A549 (cell line): ENCODE data around the gene FARP2. TPM values are rescaled to one million over a fixed set of nuclear protein-coding genes. Genes with fewer than 3 reads are reported as not detected.
"Not testable (repeated sequence)": the region's sequence is repeated elsewhere in the genome, so short reads cannot be mapped to it uniquely, and the experiment has no call there.

ENCODE experiments used
- ATAC-seq, 2 experiments: fragments of 200-7000 bp in 1 of 2; fragments of >200 bp in 1 of 2; cut with Nextera tagmentation in 1 of 2; cut with Tn5 transposase in 1 of 2; 3 replicates each; pipeline versions ENCODE4 v1.8.0 to v1.9.1; 2018 to 2020; ENCODE audit warnings: mild to moderate bottlenecking in 1 of 2, moderate library complexity in 1 of 2
- CTCF ChIA-PET: fragments of 300-600 bp; sonication (Branson Sonifier 250); formaldehyde crosslinking; extraction: SDS; loops from one replicate; lab custom pipeline; 2021; ENCODE audit warnings: antibody characterized with exemption, inconsistent platforms; lab: Yijun Ruan, JAX
- POLR2A ChIA-PET: fragments of 350-600 bp; formaldehyde crosslinking; extraction: SDS; loops from one replicate; lab custom pipeline; 2021; ENCODE audit warnings: antibody characterized with exemption, inconsistent platforms; lab: Yijun Ruan, JAX
- DNase-seq, 2 experiments: peaks; one replicate each; pipeline versions ENCODE4 v3.0.0 to v3.0.0-alpha.2; 2011 to 2016; ENCODE audit warnings: low read depth in 1 of 2, low spot score in 1 of 2
- FAIRE-seq: peaks from 2 replicates; lab custom pipeline; 2011; peaks lifted over from hg19 to GRCh38; lab: Jason Lieb, UNC
- H3K27ac ChIP-seq, 2 experiments: fragments of >200 bp; sonication (Bioruptor Twin); formaldehyde crosslinking; 3 replicates each; pipeline ENCODE4 v1.5.1; 2016 to 2017
- H3K4me1 ChIP-seq: fragments of >200 bp; sonication (Bioruptor Twin); formaldehyde crosslinking; 3 replicates; pipeline ENCODE4 v1.6.1; 2016
- H3K4me2 ChIP-seq: fragments of >200 bp; sonication (Bioruptor Twin); formaldehyde crosslinking; 3 replicates; pipeline ENCODE4 v1.6.1; 2016
- H3K4me3 ChIP-seq: fragments of >200 bp; sonication (Bioruptor Twin); formaldehyde crosslinking; 3 replicates; pipeline ENCODE4 v1.5.1; 2016
- H3K9me3 ChIP-seq: fragments of >200 bp; sonication (Bioruptor Twin); formaldehyde crosslinking; 3 replicates; pipeline ENCODE4 v1.6.1; 2016
- BHLHE40 ChIP-seq: IDR thresholded peaks from 2 replicates; pipeline ENCODE4 v1.6.1; 2012; ENCODE audit warnings: low read depth, low read length, inconsistent platforms
- CBX2 ChIP-seq: fragments of 200-600 bp; sonication (generic); IDR thresholded peaks from 2 replicates; pipeline ENCODE4 v1.6.1; 2016; ENCODE audit warnings: low read depth, mild to moderate bottlenecking, borderline replicate concordance
- CHD2 ChIP-seq: fragments of 150-350 bp; IDR thresholded peaks from 2 replicates; pipeline ENCODE4 v1.6.1; 2014; ENCODE audit warnings: low read length; ENCODE audit not compliant: partially characterized antibody
- CTCF ChIP-seq: fragments of >200 bp; sonication (Bioruptor Twin); formaldehyde crosslinking; IDR thresholded peaks from 3 replicates; pipeline ENCODE4 v1.5.1; 2016
- EHMT2 ChIP-seq: fragments of 200-600 bp; sonication (generic); IDR thresholded peaks from 2 replicates; pipeline ENCODE4 v1.6.1; 2016; ENCODE audit warnings: antibody characterized with exemption, low read depth, mild to moderate bottlenecking, moderate library complexity
- ESRRA ChIP-seq: fragments of 150-350 bp; IDR thresholded peaks from 2 replicates; pipeline ENCODE4 v1.6.1; 2014; ENCODE audit warnings: mild to moderate bottlenecking, low read length, borderline replicate concordance
- FOSB ChIP-seq: fragments of 250-450 bp; sonication (Bioruptor Pico); IDR thresholded peaks from 2 replicates; pipeline ENCODE4 v1.5.0; 2020; ENCODE audit warnings: mild to moderate bottlenecking, moderate library complexity
- FOSL2 ChIP-seq, 2 experiments: fragments of 450-650 bp in 1 of 2; fragments of >200 bp in 1 of 2; sonication (Bioruptor Twin) in 1 of 2; formaldehyde crosslinking; IDR thresholded peaks; 2 replicates each; pipeline versions ENCODE4 v1.5.0 to v1.6.1; 2016 to 2020; ENCODE audit warnings: mild to moderate bottlenecking in 1 of 2, moderate library complexity in 1 of 2
- FOXS1 ChIP-seq: fragments of 250-450 bp; sonication (Bioruptor Pico); IDR thresholded peaks from 2 replicates; pipeline ENCODE4 v1.5.0; 2020; ENCODE audit warnings: mild to moderate bottlenecking, moderate library complexity
- HDAC2 ChIP-seq: fragments of 200-600 bp; sonication (generic); IDR thresholded peaks from 2 replicates; pipeline ENCODE4 v1.6.1; 2016
- HOXA7 ChIP-seq: fragments of 250-450 bp; sonication (Bioruptor Pico); IDR thresholded peaks from 2 replicates; pipeline ENCODE4 v1.5.0; 2020; ENCODE audit warnings: mild to moderate bottlenecking, moderate library complexity
- JUNB ChIP-seq: fragments of >200 bp; sonication (Bioruptor Twin); formaldehyde crosslinking; IDR thresholded peaks from 2 replicates; pipeline ENCODE4 v1.6.1; 2016
- KDM5A ChIP-seq: fragments of 200-600 bp; sonication (generic); IDR thresholded peaks from 2 replicates; pipeline ENCODE4 v1.6.1; 2016; ENCODE audit warnings: antibody characterized with exemption, mild to moderate bottlenecking
- MAFK ChIP-seq: fragments of 450-650 bp; IDR thresholded peaks from 2 replicates; pipeline ENCODE4 v1.6.1; 2014; ENCODE audit not compliant: partially characterized antibody
- NPAS2 ChIP-seq: fragments of 250-450 bp; sonication (Bioruptor Pico); IDR thresholded peaks from 2 replicates; pipeline ENCODE4 v1.8.0; 2022; ENCODE audit warnings: mild to moderate bottlenecking, moderate library complexity, borderline replicate concordance
- PBX3 ChIP-seq: IDR thresholded peaks from 2 replicates; pipeline ENCODE4 v1.6.1; 2012
- PHF8 ChIP-seq: fragments of 200-600 bp; sonication (generic); IDR thresholded peaks from 2 replicates; pipeline ENCODE4 v1.6.1; 2016; ENCODE audit warnings: low read depth, mild to moderate bottlenecking, antibody characterized with exemption, moderate library complexity, borderline replicate concordance
- POLR2A ChIP-seq: IDR thresholded peaks from 2 replicates; pipeline ENCODE4 v1.6.1; 2012; ENCODE audit warnings: mild to moderate bottlenecking, low read length
- POLR2AphosphoS2 ChIP-seq: conservative IDR thresholded peaks from 2 replicates; pipeline ENCODE4 v1.6.1; 2012; ENCODE audit warnings: low read length, improper control_type of control experiment, inconsistent platforms
- RAD21 ChIP-seq, 2 experiments: fragments of >200 bp in 1 of 2; sonication (Bioruptor Twin) in 1 of 2; formaldehyde crosslinking in 1 of 2; IDR thresholded peaks in 1 of 2; conservative IDR thresholded peaks in 1 of 2; 2 replicates in 1 of 2; 3 replicates in 1 of 2; pipeline ENCODE4 v1.6.1; 2012 to 2018; ENCODE audit warnings: inconsistent platforms in 1 of 2
- RFX5 ChIP-seq: fragments of 450-650 bp; IDR thresholded peaks from 2 replicates; pipeline ENCODE4 v1.7.1; 2014; ENCODE audit warnings: antibody characterized with exemption, mild to moderate bottlenecking, moderate library complexity
- RNF2 ChIP-seq: fragments of 200-600 bp; sonication (generic); IDR thresholded peaks from 2 replicates; pipeline ENCODE4 v1.6.1; 2016; ENCODE audit warnings: low read depth, mild to moderate bottlenecking, antibody characterized with exemption, moderate library complexity, borderline replicate concordance
- ZNF302 ChIP-seq: fragments of 250-450 bp; sonication (Bioruptor Pico); IDR thresholded peaks from 2 replicates; pipeline ENCODE4 v1.9.0; 2021; ENCODE audit warnings: inconsistent platforms, mild to moderate bottlenecking, moderate library complexity
- WGBS: methylation state at CpG from one replicate; pipeline ENCODE4 v1.1.6; 2017; ENCODE audit errors: missing lambda C conversion rate; 5-methylcytosine and 5-hydroxymethylcytosine counted together
- polyA plus RNA-seq, 4 experiments: library from polyadenylated mRNA; depleted of rRNA in 3 of 4; stranded (reverse); fragments of >200 nt; fragmentation: RNase III in 1 of 4; extraction: RNeasy Plus Mini Kit Qiagen cat#74134 plus additional on column Dnase treatment in 1 of 4; gene quantifications; 2 replicates in 3 of 4; 3 replicates in 1 of 4; pipeline ENCODE4 v1.2.3, GENCODE V29; 2011 to 2017
- TF ChIP-seq, protein P1 (sequence below): IDR thresholded peaks from 2 replicates; pipeline ENCODE4 v1.6.1; 2012; ENCODE audit warnings: low read depth, borderline replicate concordance

Gene FARP2
- polyA plus RNA-seq, 2 of the 4 experiments (the other 2 are of a cell fraction) = 17.0 to 29.1 TPM

DNA sequence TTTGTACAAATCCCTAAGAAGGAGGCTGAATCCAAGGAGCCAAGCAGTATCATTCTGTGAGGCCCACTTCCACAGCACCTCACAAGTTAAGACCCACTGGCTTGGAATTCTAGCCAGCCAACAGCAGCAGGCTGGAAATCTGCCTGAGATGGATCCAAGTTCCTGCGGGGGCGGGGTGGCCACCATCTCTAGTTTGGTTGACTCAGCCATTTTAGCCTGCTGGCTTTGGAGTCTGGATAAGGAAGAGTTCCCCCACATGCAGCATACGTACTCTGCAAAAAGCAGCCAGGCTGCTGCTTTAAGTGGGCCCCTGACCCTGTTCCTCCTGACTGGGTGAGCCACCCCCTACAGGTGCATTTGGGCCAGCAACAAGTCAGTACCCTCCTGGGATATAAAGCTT lies 65.2 kb downstream of the FARP2 start:
- FAIRE-seq = no peak
- TF ChIP-seq FOSL2 (IDR thresholded peaks at IDR 0.05) (no peak), FOSL2 (CRISPR knock-in tag; IDR thresholded peaks at IDR 0.05) (no peak), BHLHE40 (no peak), CTCF (no peak), PHF8 (no peak), KDM5A (no peak), ZNF302 (no peak), POLR2AphosphoS2 (no peak), JUNB (no peak), RAD21 (conservative IDR thresholded peaks at IDR 0.05 in 1 of 2, IDR thresholded peaks at IDR 0.05 in 1 of 2) (no peak), CHD2 (no peak)
- H3K9me3 ChIP-seq = no peaks in the 10 kb centered on the region
- H3K4me1 ChIP-seq = no peaks in the 10 kb centered on the region
- no peak overlapping the region for H3K4me3 ChIP-seq
- POLR2A ChIA-PET = no interaction called here
- CTCF ChIA-PET = interaction anchor here (1.5 kb wide), 1 partner anchor 29 kb away, joined by 4 read pairs; no protein-coding TSS in a partner anchor
- WGBS = 100% methylated on average over 3 of the region's 3 CpGs
- no peak overlapping the region for H3K4me2 ChIP-seq
- no peak overlapping the region for H3K27ac ChIP-seq
- ATAC-seq = no peak
- no peak for DNase-seq

DNA sequence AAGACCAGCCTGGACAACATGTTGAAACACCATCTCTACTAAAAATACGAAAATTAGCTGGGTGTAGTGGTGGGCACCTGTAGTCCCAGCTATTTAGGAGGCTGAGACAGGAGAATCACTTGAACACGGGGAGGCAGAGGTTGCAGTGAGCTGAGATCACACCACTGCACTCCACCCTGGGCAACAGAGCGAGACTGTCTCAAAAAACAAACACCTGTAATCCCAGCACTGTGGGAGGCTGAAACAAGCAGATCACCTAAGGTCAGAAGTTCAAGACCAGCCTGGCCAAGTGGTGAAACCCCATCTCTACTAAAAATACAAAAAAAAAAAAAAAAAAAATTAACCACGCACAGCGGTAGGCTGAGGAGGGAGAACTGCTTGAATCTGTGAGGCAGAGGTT lies 65.9 kb downstream of the FARP2 start:
- 91% methylated on average over 5 of the region's 5 CpGs for WGBS

GRCh38 chr2:241422350-241422749 lies 66.3 kb downstream of the FARP2 start:
- H3K4me2 ChIP-seq = no peak overlapping the region
- TF ChIP-seq RNF2 (no peak), POLR2A (no peak), ESRRA (no peak), MAFK (peak; percentile 49)
- TF ChIP-seq, all 56 proteins: peak for 1
- Histone ChIP-seq H3K4me3 (no peak overlapping the region), H3K9me3 (no peaks in the 10 kb centered on the region), H3K27ac (no peak overlapping the region), H3K4me1 (no peaks in the 10 kb centered on the region)
- 100% methylated on average over 1 of the region's 1 CpG for WGBS
- DNase-seq = no peak
- no peak for ATAC-seq
- ChIA-PET POLR2A (no interaction called here), CTCF (interaction anchor here (0.8 to 1.5 kb wide), 2 partner anchors 18 to 30 kb away, joined by 3 to 4 read pairs; no protein-coding TSS in a partner anchor)
- FAIRE-seq = no peak

More for the DNA sequence above, 65.9 kb downstream of the FARP2 start:
- H3K27ac ChIP-seq, POLR2A ChIA-PET, H3K4me2 ChIP-seq, ATAC-seq, H3K9me3 ChIP-seq, FAIRE-seq, DNase-seq, H3K4me3 ChIP-seq, H3K4me1 ChIP-seq: not testable (repeated sequence)
- CTCF ChIA-PET = interaction anchor here (1.5 kb wide), 1 partner anchor 30 kb away, joined by 4 read pairs; no protein-coding TSS in a partner anchor

GRCh38 chr2:241423489-241423888 lies 67.4 kb downstream of the FARP2 start:
- CTCF ChIA-PET, H3K4me3 ChIP-seq, FAIRE-seq, ATAC-seq, H3K27ac ChIP-seq, H3K4me2 ChIP-seq, H3K4me1 ChIP-seq, DNase-seq, H3K9me3 ChIP-seq, POLR2A ChIA-PET: not testable (repeated sequence)
- 69% methylated on average over 1 of the region's 1 CpG for WGBS

- Histone ChIP-seq H3K4me1 (no peaks in the 10 kb centered on the region), H3K4me3 (no peak overlapping the region), H3K4me2 (no peak overlapping the region), H3K27ac (no peak overlapping the region), H3K9me3 (peaks cover 4% of the 10 kb centered on the region; the same call in 1 of the 3 replicates)
- 95% methylated on average over 3 of the region's 3 CpGs for WGBS
- FAIRE-seq = no peak
- ATAC-seq = no peak
- ChIA-PET CTCF (interaction anchor here (0.6 kb wide), 3 partner anchors 29 to 330 kb away, joined by 3 to 7 read pairs (median 3); no protein-coding TSS in a partner anchor), POLR2A (interaction anchor here (0.7 kb wide), 1 partner anchor 70 kb away, joined by 8 read pairs; no protein-coding TSS in a partner anchor)
- no peak for DNase-seq
- TF ChIP-seq FOSB (CRISPR knock-in tag) (no peak), NPAS2 (no peak), EHMT2 (no peak), HOXA7 (CRISPR knock-in tag) (no peak), POLR2A (no peak), BHLHE40 (no peak), CBX2 (no peak), FOXS1 (CRISPR knock-in tag) (no peak), ESRRA (no peak), PBX3 (no peak), HDAC2 (no peak), RFX5 (no peak)
- TF ChIP-seq, protein P1, sequence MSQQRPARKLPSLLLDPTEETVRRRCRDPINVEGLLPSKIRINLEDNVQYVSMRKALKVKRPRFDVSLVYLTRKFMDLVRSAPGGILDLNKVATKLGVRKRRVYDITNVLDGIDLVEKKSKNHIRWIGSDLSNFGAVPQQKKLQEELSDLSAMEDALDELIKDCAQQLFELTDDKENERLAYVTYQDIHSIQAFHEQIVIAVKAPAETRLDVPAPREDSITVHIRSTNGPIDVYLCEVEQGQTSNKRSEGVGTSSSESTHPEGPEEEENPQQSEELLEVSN = no peak
Measured at GRCh38 chr2:241425368-241425767, 69.3 kb downstream of the FARP2 start.
